CD14-positive monocyte (primary cell): ENCODE data around the gene TADA2A. TPM values are rescaled to one million over a fixed set of nuclear protein-coding genes. Genes with fewer than 3 reads are reported as not detected.
A peak's percentile ranks its signal among the peaks of the same experiment; 100 is the strongest.

Source experiments
- DNase-seq, 3 donors: peaks; one replicate each; pipeline ENCODE4 v3.0.0-alpha.2; 2011 to 2022
- H2AFZ ChIP-seq: 2 replicates; pipeline ENCODE4 v1.6.0; 2012; ENCODE audit warnings: mild to moderate bottlenecking, low read depth, low read length, inconsistent platforms; ENCODE audit not compliant: insufficient read depth, poor library complexity, severe bottlenecking
- H3K27ac ChIP-seq, 2 donors: 1 replicate in 1 of 2; 2 replicates in 1 of 2; pipeline ENCODE4 v1.5.1; 2012 to 2013; ENCODE audit warnings: low read length in 2 of 2, control low read depth in 1 of 2, inconsistent platforms in 1 of 2, low read depth in 1 of 2, mild to moderate bottlenecking in 1 of 2
- H3K27me3 ChIP-seq, 2 donors: one replicate each; pipeline versions ENCODE4 v1.6.0 to v1.6.1; 2011 to 2013; ENCODE audit warnings: low read length in 2 of 2; ENCODE audit not compliant: control insufficient read depth in 2 of 2, insufficient read depth in 2 of 2
- H3K36me3 ChIP-seq, 2 donors: replicated peaks in 1 of 2; 1 replicate in 1 of 2; 2 replicates in 1 of 2; pipeline versions ENCODE4 v1.5.1 to v1.6.1; 2012 to 2013; ENCODE audit warnings: low read length in 2 of 2, control low read depth in 1 of 2, inconsistent platforms in 1 of 2, mild to moderate bottlenecking in 1 of 2; ENCODE audit not compliant: insufficient read depth in 2 of 2, control insufficient read depth in 1 of 2
- H3K4me1 ChIP-seq, 2 donors: 1 replicate in 1 of 2; 2 replicates in 1 of 2; pipeline versions ENCODE4 v1.5.1 to v1.6.1; 2012 to 2013; ENCODE audit warnings: low read length in 2 of 2, control low read depth in 1 of 2, inconsistent platforms in 1 of 2, mild to moderate bottlenecking in 1 of 2, moderate library complexity in 1 of 2; ENCODE audit not compliant: insufficient read depth in 2 of 2, control insufficient read depth in 1 of 2
- H3K4me2 ChIP-seq: replicated peaks from 2 replicates; pipeline ENCODE3; 2012; ENCODE audit warnings: low read length, moderate library complexity, mild to moderate bottlenecking; ENCODE audit not compliant: poor library complexity, severe bottlenecking; ENCODE audit errors: extremely low read depth
- H3K4me3 ChIP-seq, 3 experiments: fragments of 200-600 bp in 1 of 3; sonication (generic) in 1 of 3; replicated peaks in 1 of 3; 1 replicate in 2 of 3; 2 replicates in 1 of 3; pipeline ENCODE4 v1.5.1; 2011 to 2013; ENCODE audit warnings: low read length in 3 of 3, mild to moderate bottlenecking in 3 of 3, control low read depth in 2 of 3, low read depth in 2 of 3, inconsistent platforms in 1 of 3, moderate library complexity in 1 of 3
- H3K79me2 ChIP-seq: 2 replicates; pipeline ENCODE4 v1.6.0; 2012; ENCODE audit warnings: mild to moderate bottlenecking, control low read depth, inconsistent platforms, low read length, moderate library complexity; ENCODE audit not compliant: insufficient read depth
- H3K9ac ChIP-seq: 2 replicates; pipeline ENCODE4 v1.6.0; 2017; ENCODE audit warnings: low read length, mild to moderate bottlenecking; ENCODE audit not compliant: insufficient read depth, poor library complexity, severe bottlenecking
- H3K9me3 ChIP-seq, 2 donors: replicated peaks in 1 of 2; 1 replicate in 1 of 2; 2 replicates in 1 of 2; pipeline versions ENCODE4 v1.5.1 to v1.6.1; 2012 to 2013; ENCODE audit warnings: low read length in 2 of 2, control low read depth in 1 of 2; ENCODE audit not compliant: control insufficient read depth in 1 of 2, insufficient read depth in 1 of 2
- H4K20me1 ChIP-seq: 2 replicates; pipeline ENCODE4 v1.6.0; 2012; ENCODE audit warnings: mild to moderate bottlenecking, low read length, control low read depth, moderate library complexity; ENCODE audit not compliant: insufficient read depth
- H3K27ac Mint-ChIP-seq, 7 donors: one replicate each; pipeline ENCODE4 v1.8.0; 2020; ENCODE audit warnings: mild to moderate bottlenecking in 7 of 7, mixed read lengths in 7 of 7, moderate library complexity in 6 of 7, inconsistent platforms in 2 of 7
- H3K27me3 Mint-ChIP-seq, 3 donors: one replicate each; pipeline ENCODE4 v1.8.0; 2021 to 2022; ENCODE audit warnings: low read depth in 3 of 3, mild to moderate bottlenecking in 3 of 3, mixed read lengths in 3 of 3, moderate library complexity in 3 of 3, inconsistent platforms in 1 of 3
- H3K36me3 Mint-ChIP-seq, 2 donors: one replicate each; pipeline ENCODE4 v1.8.0; 2020; ENCODE audit warnings: mixed read lengths in 2 of 2, inconsistent platforms in 1 of 2, mild to moderate bottlenecking in 1 of 2
- H3K4me1 Mint-ChIP-seq: one replicate; pipeline ENCODE4 v1.8.0; 2020; ENCODE audit warnings: mild to moderate bottlenecking, mixed read lengths
- H3K4me3 Mint-ChIP-seq, 2 donors: one replicate each; pipeline ENCODE4 v1.8.0; 2020; ENCODE audit warnings: mild to moderate bottlenecking in 2 of 2, mixed read lengths in 2 of 2, moderate library complexity in 1 of 2
- H3K9me3 Mint-ChIP-seq, 7 donors: one replicate each; pipeline ENCODE4 v1.8.0; 2020 to 2022; ENCODE audit warnings: mixed read lengths in 7 of 7, mild to moderate bottlenecking in 6 of 7, moderate library complexity in 6 of 7, inconsistent platforms in 2 of 7
- CTCF ChIP-seq: fragments of 200-600 bp; IDR thresholded peaks from one replicate; pipeline ENCODE4 v1.8.0; 2022; ENCODE audit warnings: antibody characterized with exemption, mild to moderate bottlenecking
- WGBS: methylation state at CpG from one replicate; pipeline ENCODE4 v1.1.5; 2013; ENCODE audit warnings: missing lambda C conversion rate; ENCODE audit not compliant: insufficient coverage; 5-methylcytosine and 5-hydroxymethylcytosine counted together
- intact Hi-C, 2 donors: fragments of 100-400 bp; cut with micrococcal nuclease; formaldehyde crosslinking; loops; one replicate each; pipeline versions ENCODE4 v1.15.0 to v1.15.1; 2023
- polyA plus RNA-seq, 3 donors: library from polyadenylated mRNA; depleted of rRNA in 1 of 3; unstranded in 2 of 3; stranded (reverse) in 1 of 3; fragments of 300-500 nt in 2 of 3; fragments of >200 nt in 1 of 3; fragmentation: Illumina TruSeq in 2 of 3; gene quantifications; 1 replicate in 2 of 3; 2 replicates in 1 of 3; pipeline ENCODE4 v1.2.3, GENCODE V29; 2012 to 2021

Gene TADA2A
- polyA plus RNA-seq, 3 donors, result 2.9 to 8.2 (median 4.3) TPM

- Mint-ChIP-seq H3K4me3 (no peak overlapping the region), H3K4me1 (peaks cover 26% of the 10 kb centered on the region), H3K27ac (peak overlapping the region in 1 of 7 donors; percentile 30), H3K27me3 (peaks cover 0 to 3% (median 3%) of the 10 kb centered on the region in 3 donors), H3K36me3 (no peaks in the 10 kb centered on the region), H3K9me3 (no peaks in the 10 kb centered on the region)
- H3K27me3 ChIP-seq, result no peaks in the 10 kb centered on the region
- peaks cover 20 to 27% of the 10 kb centered on the region in 2 donors for H3K4me1 ChIP-seq
- no peak overlapping the region for H3K4me2 ChIP-seq
- H2AFZ ChIP-seq, result no peak overlapping the region
- H3K4me3 ChIP-seq, result no peak overlapping the region
- no CpG with 5 or more reads among the region's 3 CpGs for WGBS
- no peak for TF ChIP-seq CTCF
- H3K9me3 ChIP-seq, result no peaks in the 10 kb centered on the region
- H4K20me1 ChIP-seq, result no peaks in the 10 kb centered on the region
- no peak overlapping the region for H3K27ac ChIP-seq
- DNase-seq, result peak in 2 of 3 donors; percentile 4 to 8
- no peaks in the 10 kb centered on the region for H3K36me3 ChIP-seq
- H3K79me2 ChIP-seq, result peaks cover 5% of the 10 kb centered on the region
- no peak overlapping the region for H3K9ac ChIP-seq
- intact Hi-C loops, result no loop called here
Observed at GRCh38 chr17:37360632-37361031, 46.1 kb upstream of the TADA2A start.

GRCh38 chr17:37361543-37361942 lies 45.1 kb upstream of the TADA2A start:
- Mint-ChIP-seq H3K27ac (no peak overlapping the region), H3K4me3 (no peak overlapping the region), H3K9me3 (no peaks in the 10 kb centered on the region), H3K4me1 (peaks cover 26% of the 10 kb centered on the region), H3K36me3 (no peaks in the 10 kb centered on the region), H3K27me3 (peaks cover 0 to 3% (median 3%) of the 10 kb centered on the region in 3 donors)
- no peak overlapping the region for H3K4me3 ChIP-seq
- H3K27ac ChIP-seq, result no peak overlapping the region
- intact Hi-C loops, result no loop called here
- H3K27me3 ChIP-seq, result no peaks in the 10 kb centered on the region
- H3K4me2 ChIP-seq, result no peak overlapping the region
- peaks cover 5% of the 10 kb centered on the region for H3K79me2 ChIP-seq
- WGBS, result no CpG with 5 or more reads among the region's 4 CpGs
- H2AFZ ChIP-seq, result no peak overlapping the region
- H3K36me3 ChIP-seq, result no peaks in the 10 kb centered on the region
- peaks cover 20 to 27% of the 10 kb centered on the region in 2 donors for H3K4me1 ChIP-seq
- no peaks in the 10 kb centered on the region for H3K9me3 ChIP-seq
- H4K20me1 ChIP-seq, result no peaks in the 10 kb centered on the region
- no peak for TF ChIP-seq CTCF
- H3K9ac ChIP-seq, result no peak overlapping the region
- no peak for DNase-seq
